Astrocyte (in vitro differentiated cells and primary cell): ENCODE data around the gene LY6G6D.

Source experiments
- CTCF ChIP-seq: IDR thresholded peaks from 2 replicates; pipeline ENCODE4 v1.5.1; 2011; ENCODE audit warnings: low read depth, mild to moderate bottlenecking, inconsistent platforms, low read length, moderate library complexity; ENCODE audit not compliant: insufficient read depth
- EZH2 ChIP-seq: IDR thresholded peaks from 2 replicates; pipeline ENCODE4 v1.6.1; 2012; ENCODE audit warnings: mild to moderate bottlenecking, low read length, inconsistent platforms; ENCODE audit not compliant: insufficient read depth

- TF ChIP-seq CTCF (no peak), EZH2 (no peak)
These were observed 14.3 kb upstream of the LY6G6D start for GRCh38 chr6:31700740-31701401.
